LoVo (cell line): ENCODE measurements around the gene KCNT1.

ENCODE experiments used
- DNase-seq: peaks from one replicate; pipeline ENCODE4 v3.0.0-alpha.2; 2016; ENCODE audit warnings: low spot score

The KCNT1 gene

DNA sequence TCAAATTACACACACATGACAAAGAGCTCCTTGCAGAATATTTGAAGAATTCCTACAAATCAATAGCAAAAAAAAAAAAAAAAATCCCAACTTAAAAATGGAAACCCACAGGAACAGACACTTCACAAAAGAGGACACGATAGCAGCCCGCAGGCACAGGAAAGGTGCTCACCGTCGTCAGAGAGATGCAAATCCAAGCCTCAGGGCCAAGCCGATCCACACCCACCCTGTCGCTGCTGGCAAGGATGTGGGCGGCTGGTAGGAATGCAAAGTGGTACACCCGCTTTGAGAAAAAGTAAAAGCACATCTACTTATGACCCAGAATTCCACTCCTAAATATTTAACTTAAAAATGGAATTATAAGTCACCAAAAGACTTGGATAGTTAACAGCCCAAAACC, 28.0 kb upstream of the KCNT1 start:
- DNase-seq: no peak

DNA sequence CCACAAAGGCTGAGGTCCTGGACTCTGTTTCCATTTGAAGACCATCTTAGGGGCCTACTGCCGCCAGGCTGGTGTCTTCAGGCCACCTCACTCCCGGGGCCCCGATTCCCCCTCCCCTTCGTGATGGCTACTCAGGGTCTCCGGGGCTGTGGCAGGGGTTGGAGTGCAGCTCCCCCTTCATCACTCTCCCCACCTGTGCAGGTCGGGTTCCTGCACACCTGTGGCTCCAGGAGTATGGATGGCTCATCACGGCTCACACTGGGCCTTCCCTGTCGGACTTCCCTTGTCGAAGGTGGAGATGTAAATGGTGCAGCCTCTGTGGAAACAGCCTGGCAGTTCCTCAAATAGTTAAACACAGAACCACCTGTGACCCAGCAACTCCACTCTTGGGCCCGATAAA, 27.0 kb upstream of the KCNT1 start:
- no peak for DNase-seq

DNA sequence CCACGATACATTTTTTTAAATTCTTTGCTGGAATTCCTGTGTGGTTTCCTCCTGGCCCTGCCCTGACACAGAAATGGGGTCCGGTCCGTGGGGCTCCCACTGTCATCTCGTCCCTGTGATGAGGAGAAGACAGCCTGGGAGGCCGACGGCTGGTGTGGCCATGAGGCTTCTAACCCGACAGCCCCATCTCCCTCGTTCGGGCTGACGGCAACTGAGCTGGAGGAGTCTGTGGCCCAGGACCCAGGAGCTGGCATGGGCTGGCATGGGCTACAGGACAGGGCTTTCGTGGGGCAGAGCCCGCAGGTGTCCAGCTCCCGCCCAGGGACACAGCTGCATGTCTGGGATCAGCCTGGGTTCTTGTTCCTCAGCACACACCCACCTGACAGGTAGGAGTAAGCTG, 25.1 kb upstream of the KCNT1 start:
- no peak for DNase-seq

DNA sequence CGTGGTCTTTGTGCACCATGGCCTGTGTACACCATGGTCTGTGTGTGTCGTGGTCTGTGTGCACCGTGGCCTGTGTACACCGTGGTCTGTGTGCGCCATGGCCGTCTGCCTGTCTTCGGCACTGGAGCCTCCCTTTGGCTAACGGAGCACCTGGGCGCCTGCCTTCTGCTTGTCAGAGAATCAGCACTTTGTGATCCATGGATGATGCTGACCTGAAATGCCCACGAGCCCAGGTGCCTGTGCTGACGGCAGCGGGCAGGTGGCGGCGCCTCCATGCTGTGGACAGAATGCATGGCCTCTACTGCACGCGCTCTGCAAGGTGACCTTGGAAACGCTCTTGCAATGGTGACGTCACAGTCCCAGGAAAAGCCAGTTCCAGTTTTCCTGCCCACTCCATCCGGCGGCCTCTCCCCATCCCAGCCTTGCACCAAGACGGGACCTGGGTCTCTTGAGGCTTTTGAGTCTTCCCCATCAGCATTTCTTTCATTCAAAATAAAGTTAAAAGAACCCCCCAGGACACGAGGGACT, 24.3 kb upstream of the KCNT1 start:
- no peak for DNase-seq

DNA sequence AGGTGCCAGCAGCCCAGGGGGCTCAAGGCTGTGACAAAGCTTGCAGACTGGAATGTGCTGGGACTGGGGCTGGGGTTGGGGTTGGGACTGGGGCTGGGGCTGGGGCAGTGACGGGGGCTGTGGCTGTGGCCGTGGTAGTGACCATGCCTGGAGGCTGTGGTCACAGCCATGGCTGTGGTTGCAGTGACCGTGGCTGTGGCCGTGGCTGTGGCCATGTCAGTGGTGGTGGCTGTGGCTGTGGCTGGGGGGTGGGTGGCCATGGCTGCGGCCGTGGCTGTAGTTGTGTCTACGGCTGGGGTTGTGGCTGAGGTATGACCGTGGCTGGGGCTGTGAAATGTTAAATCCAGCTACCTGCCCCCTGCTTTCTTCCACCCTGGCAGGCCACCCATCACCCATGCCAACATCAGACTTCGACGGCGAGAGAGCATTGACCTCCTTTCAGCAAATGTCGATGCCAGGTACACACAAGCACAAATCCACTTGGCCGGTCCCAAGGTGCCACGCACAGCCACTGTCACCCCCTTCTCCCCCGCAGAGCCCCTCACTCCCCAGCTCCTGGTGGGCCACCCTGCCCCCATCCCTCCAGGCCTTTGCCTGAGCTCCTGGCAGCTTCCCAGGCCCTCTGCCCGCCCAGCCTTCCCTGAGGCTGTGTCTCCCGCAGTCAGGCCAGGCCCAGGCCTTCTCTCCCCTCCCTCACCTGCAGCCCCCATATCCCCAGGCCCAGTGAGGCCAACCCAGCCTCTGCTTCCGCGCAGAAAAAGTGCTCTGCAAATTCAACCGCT, 23.6 kb upstream of the KCNT1 start:
- no peak for DNase-seq

DNA sequence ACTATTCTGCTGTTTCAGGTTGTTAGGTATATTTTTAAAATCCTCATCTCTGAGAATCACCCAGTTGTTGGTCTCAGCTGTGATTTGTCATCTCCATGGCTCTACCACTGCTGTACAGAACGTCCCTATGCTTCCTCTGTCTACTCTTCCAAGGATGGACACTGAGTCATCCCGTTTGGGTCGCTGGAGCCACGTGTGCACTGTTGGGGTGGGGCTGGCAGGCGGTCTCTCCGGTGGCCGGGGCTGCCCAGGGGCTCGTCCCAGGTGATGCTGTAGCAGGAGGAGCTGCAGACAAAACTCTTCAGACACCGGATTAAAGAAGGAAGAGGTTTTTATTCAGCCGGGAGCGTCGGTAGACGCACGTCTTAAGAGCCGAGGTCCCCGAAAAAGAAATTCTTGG, 21.9 kb upstream of the KCNT1 start:
- no peak for DNase-seq

DNA sequence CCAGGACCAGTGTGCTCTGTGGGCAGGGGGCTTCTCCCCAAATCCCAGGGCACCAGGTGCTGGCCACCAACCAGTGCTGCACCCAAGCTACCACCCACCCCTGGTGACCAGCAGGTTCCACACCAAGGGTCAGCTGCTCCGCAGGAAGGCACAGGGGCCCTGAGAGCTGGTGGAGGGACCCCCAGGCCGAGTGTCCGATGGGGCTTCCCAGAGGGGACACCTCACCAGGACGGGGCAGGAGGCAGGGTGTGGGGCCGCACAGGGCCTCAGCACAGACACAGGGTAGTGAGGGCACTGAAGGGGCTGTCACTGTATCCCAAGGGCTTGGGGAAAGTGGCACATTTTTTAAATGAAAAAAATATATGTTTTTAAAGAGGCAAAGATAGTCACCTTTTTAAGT, 20.8 kb upstream of the KCNT1 start:
- DNase-seq: no peak

DNA sequence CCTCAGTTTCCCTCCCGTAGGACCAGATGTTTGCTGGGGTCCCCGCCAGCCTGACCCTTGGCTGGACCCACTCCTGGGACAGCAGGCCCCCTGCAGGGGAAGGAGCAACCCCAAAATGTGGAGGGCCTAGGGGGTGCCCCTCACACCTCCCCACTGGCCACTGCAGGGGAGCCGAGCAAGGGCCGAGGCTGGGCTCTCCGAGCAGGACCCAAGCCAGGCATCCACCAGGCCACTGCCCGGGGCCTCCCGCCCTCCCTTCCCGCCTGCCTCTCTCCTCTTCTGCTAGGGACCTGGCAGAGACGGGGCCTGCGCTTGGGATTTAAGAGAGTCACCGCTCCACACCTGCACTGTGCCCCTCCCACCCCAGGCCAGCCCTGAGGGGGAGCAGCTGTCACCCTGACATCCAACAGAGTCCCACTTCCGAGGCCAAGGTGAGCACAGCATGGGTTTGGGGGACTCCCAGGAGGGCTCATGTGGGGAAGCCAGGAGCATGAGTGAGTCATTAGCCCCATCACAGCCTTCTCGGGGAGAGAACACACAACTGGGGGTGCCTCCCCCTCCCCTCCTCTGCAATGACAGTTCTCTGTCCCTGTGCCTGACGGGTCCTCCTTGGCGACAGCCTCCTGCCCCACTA, 18.5 kb upstream of the KCNT1 start:
- DNase-seq: no peak

DNA sequence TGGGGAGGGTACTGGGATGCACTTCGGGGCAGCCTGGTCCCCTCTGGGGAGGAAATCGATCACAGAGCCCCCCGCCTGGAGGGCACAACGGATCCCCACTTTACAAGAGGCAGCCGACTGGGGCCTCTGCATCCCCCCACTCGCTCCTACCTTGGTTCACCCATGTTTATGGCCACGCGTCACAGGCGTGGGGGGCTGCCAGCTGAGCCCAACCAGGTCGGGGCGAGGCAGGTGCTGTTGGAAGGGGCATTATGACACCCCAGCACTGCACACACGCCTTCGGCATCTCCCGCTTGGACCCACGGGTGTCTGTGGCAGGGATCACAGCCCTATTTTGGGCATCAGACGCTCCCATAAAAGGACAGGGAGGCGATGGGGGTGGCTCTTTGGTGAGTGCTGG, 17.3 kb upstream of the KCNT1 start:
- DNase-seq: no peak

DNA sequence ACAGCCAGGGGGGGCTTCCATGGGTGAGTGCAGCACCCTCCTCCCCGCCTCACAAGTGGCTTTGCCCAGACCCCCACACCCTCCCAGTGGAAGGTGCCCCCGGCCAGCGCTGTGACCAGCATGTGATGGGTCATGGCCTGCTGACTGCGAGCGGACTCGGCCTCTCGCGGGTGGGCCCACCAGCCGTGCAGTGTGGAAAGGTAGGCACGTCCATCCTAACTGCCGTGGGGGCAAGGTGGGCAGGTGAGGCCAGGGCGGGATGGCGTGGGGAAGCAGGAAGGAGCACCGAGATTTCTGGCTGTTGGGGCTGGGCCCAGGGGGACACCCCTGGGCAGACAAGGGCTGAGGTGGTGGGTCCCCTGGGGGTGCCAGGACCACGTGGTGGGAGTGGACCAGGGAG, 14.8 kb upstream of the KCNT1 start:
- no peak for DNase-seq

DNA sequence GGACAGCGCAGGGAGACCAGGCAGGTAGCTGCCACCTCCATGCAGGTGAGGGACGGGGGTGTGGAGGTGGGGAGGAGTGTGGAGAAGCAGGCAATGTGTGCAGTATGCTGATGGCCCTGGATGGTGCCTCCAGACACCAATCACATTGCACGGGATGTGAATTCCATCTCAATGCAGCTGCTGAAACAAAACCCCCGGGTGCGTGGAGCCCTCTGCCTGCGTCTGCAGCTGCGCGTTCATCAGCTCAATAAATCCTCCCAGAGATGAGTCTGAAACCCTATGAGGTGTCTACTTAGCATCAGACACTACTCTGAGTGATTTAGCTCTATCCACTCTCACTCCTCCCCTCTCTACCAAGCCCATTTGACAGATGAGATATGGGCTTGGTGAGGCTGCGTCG, 13.0 kb upstream of the KCNT1 start:
- DNase-seq: no peak

DNA sequence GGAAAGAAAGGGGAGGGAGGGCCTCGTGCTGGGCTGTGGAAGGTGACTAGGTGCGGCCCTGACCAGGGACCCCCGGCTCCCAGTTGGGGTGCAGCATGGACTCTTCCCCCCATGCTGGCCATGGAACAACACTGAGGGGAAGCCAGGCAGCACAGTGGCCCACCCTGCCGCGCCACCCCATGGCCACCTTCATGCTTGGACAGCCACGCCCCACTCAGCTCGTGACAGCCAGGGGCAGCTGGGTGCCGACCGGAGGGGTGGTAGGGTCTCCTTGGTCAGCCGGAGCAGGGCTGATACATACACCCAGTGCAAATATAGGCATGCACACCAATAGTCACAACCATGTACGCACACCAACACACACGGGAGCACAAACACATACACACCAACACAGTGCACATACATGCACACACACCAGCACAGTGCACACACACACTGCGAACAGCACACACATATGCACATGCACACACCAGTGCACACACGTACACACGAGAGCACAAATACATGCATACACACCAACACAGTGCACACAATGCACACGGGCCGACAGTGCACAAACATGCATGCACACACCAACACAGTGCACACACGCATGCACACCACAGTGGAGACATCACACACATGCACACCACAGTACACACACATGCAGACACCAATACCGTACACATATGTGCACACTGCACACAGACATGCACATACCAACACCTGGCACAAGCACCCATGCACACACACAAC, 11.0 kb upstream of the KCNT1 start:
- DNase-seq: no peak

DNA sequence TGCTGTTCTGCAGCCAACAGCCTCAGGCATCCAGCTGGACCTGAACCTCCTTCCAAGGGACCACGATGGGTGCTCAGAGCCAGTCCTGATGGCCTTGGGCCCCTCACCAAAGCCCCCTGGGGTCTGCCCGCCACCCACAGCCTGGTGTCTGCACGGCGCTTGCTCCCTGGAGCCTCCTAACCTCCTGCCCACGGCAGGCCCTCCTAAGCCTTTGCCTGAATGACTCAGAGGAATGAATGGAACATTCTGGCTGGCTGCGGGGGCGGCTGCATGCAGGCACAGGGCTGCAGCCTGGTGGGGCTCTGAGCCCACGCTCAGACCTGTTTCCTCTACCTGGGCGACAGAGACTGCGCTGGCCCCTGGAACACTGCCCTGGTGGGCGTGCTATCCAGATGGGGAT, 9.6 kb upstream of the KCNT1 start:
- DNase-seq: no peak

DNA sequence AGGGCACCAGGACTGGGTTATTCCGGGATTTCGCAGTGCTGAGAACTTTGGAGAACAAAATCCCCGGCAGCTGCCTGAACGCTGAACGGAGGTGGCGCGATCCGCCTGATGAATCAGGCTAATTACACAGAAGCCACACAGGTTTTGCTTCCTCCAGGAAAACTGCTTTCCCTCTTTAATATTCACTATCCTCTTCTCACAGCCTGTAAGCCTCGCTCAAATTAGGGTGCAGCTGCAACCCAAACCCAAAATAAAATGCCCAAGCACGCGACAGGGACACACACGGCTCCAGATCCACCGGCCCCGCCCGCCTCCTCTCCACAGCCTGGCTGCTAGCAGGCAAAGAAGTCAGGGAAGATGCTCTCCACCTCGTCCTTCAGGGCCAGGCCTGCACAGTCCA, 8.7 kb upstream of the KCNT1 start:
- DNase-seq: no peak

DNA sequence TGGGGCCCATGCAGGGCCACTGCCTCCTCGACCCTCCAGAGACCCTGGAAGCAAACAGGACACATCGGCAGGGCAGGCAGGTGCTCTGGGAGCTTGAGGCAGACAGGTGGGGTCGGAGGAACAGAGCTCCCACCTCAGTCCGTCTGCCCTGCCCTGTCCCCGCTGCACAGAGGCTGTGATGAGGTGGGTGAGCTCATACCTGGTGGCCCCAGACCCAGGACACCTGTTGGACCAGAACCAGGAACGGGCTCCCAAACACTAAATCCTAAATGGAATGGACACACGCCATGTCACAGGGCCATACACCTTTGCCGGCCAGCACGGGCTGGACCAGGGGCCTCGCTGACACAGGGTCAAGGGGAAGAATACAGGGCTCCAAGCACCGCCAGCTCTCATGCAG, 8.2 kb upstream of the KCNT1 start:
- no peak for DNase-seq

DNA sequence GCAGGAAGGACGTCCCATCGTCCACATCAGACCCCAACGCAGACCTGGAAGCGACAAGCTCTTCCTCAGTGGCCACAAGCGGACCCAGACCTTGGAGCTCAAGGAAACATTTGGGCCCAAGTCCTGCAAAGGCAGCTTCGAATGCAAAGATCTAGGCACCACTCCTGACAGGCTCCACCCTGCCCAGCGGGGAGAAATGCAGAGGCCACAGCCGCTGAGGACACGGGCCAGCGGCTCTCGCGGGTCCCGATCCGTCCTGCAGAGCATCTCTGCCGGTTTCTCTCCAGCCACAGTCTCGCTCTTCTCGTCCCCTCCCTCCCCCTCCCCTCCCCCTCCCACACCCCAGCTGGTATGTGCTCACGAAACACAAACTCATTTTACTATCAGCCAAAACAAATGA, 7.6 kb upstream of the KCNT1 start:
- DNase-seq: no peak

DNA sequence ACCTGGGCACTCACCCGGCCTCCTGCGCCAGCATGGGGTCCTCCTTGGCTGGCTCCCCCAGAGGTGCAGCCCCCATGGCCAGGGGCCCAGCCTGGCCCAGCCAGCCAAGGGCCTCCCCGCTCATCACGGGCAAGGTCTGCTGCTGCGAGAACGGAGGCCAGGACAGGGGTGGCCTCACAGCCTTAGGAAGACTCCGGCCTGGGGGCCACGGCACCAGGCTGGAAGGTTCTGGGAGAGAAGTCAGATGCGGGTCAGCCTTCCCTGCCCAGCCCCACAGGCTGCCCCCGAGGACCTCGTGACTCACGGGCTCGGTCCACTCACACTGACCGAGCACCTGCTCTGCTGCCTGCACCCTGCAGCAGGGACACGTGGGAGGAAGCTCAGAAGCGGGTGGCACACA, 6.9 kb upstream of the KCNT1 start:
- no peak for DNase-seq

DNA sequence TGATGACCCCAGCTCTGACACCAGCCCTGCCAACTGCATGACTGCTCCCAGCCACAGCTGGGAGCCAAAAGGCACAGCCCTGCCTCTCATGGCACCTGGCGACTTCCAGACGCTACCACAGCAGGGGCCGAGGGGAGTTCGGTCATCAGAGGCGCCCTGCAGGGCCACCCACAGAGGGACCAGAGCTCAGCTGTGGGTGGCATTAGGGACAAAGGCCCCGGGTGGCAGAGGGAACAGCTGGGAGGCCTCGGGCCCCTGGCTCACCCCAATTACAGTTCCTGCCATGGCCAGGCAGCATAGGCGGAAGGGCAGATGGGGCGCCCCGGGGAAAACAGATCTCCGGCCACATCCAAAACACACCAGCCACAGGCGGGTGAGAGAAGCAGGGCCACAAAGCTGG, 6.3 kb upstream of the KCNT1 start:
- no peak for DNase-seq

DNA sequence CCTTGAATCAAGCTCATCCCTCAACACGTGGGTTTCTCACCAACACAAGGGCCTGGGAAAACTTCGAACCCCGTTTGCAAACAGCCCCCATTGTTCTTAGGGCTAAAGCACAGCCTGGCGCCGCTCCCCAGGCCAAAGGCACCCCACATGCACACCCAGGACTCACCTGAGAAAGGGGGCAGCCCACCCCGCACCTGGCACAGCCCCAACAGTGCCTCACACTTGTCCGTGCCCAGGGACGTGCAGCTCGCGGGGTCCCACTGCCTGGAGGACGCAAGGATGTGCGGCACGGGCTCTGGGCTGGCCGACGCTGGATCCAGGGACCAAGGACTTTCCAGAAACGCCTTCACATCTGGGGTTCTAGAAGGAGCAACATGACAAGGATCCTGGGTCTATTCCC, 5.5 kb upstream of the KCNT1 start:
- DNase-seq: no peak

DNA sequence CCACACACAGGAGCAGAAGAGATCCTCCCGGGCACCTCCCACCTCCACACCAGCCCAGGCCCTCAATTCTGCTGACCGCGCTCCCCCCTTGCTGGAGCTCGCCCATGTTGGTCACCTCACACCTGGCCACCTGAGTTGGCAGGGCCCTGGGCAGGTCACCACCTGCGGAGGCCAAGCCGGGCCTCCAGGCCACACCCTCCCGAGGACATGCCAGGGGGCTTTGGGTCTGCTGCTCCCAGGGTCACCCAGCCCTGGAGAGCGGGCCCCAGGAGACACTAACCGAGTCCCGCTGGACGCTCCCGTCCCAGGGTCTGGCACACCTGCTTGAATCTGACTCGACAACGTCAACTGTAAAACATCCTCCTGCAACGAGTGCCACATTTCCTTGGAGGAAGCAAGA, 4.8 kb upstream of the KCNT1 start:
- no peak for DNase-seq

DNA sequence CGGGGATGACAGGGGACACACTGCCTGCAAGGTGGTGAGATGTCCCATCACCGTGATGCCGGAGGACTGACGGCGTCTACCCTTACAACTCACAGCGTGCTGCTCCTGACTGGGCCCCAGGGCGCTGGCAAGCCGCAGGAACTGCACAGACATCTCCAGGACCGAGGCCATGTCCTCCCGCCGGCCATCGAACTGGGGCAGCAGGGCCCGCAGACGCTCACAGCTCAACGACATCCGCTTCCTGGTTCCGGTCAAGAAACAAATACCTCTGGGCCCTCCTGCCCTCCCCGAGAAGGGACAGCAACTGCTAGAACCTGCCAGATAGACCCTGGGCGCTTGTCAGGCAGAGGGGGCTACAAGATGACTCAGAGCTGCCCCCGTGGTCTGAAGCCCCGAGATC, 3.7 kb upstream of the KCNT1 start:
- DNase-seq: no peak

DNA sequence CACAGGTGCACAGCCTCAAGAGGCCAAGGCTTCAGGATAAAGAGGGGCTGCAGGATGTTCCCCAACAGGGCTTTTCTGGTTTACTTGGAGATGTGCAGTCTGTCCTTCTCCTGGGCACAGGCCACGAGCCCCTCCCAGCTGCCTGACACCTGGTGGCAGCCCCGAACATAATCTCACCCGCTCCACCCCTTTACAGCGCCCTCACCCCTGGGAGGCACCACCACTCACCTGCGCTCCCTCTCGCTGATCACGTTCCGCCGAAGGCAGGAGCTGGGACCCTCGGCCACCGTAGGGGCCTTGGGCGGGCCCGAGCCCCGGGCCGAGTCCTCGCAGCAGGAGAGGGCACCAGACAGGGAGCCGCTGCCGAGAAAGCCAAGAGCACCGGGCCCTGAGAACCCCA, 3.2 kb upstream of the KCNT1 start:
- DNase-seq: no peak

DNA sequence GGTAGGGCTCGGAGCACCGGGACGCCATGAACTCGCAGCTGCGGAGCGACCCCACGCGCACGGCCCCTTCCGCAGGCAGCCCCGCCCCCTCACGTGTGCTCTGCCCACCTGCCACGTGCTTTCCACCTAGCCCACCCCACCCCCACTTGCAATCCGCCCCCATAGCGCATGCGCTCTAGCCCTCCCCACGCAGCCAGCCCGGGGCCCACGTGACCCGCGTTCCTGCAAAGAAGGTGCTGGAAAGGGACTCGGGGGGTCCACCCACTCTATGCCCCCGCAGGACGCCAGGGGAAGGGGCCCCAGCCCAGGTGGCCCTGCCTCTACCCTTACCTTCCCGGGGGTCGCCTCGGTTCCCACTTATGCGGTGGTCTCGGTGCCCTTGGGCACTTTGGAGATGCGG, 2.5 kb upstream of the KCNT1 start, which contains the start of gene SOHLH1:
Gene SOHLH1, minus strand, starts transcription at position 42 of the 400 bp plus-strand sequence. Its CDS starts 14 bp downstream, at position 28.
- no peak for DNase-seq
